ENCODE results near the gene GPR146. TPM values are rescaled to one million over a fixed set of nuclear protein-coding genes. Genes with fewer than 3 reads are reported as not detected.

GPR146 gene
- total and polyA plus RNA-seq, 2 donors (not counting 1 experiment from before 2014, with no cell fraction given), result 2.2 to 3.3 TPM

- Histone ChIP-seq H3K9me3 (ENCODE audit: control insufficient read depth, insufficient read depth, low read depth, low read length) (no peaks in the 10 kb centered on the region), H3K4me1 (ENCODE audit: control insufficient read depth, extremely low read depth, insufficient read depth, low read length) (no peaks in the 10 kb centered on the region), H3K9ac (ENCODE audit: insufficient read depth, low read length) (no peak overlapping the region), H3K4me2 (ENCODE audit: extremely low read depth, insufficient read depth, low read length) (no peak overlapping the region), H2AFZ (ENCODE audit: low read length) (no peak overlapping the region), H3K36me3 (ENCODE audit: control insufficient read depth, insufficient read depth, low read length) (no peaks in the 10 kb centered on the region), H3K4me3 (replicated peaks in 1 of 4; ENCODE audit: control extremely low read depth in 1 of 4, insufficient read depth in 1 of 4, low read depth in 3 of 4, low read length in 4 of 4) (no peak overlapping the region), H3K27me3 (ENCODE audit: control insufficient read depth, insufficient read depth, low read length) (no peaks in the 10 kb centered on the region), H4K20me1 (ENCODE audit: control insufficient read depth, extremely low read depth, insufficient read depth, low read length) (no peaks in the 10 kb centered on the region), H3K79me2 (ENCODE audit: control insufficient read depth, insufficient read depth, low read length) (no peaks in the 10 kb centered on the region), H3K27ac (ENCODE audit: insufficient read depth, low read length) (no peak overlapping the region)
- DNase-seq (ENCODE audit: low read depth in 2 of 2), result no peak
- TF ChIP-seq CTCF (conservative IDR thresholded peaks at IDR 0.05 in 1 of 2, IDR thresholded peaks at IDR 0.05 in 1 of 2; ENCODE audit: low read depth in 1 of 2, low read length in 2 of 2) (no peak), EZH2 (IDR thresholded peaks at IDR 0.05; ENCODE audit: low read length, missing control alignments) (no peak)
These were observed 56.7 kb downstream of the GPR146 start for GRCh38 chr7:1100834-1101562.

- no peaks in the 10 kb centered on the region for H3K79me2 ChIP-seq (ENCODE audit: control insufficient read depth, insufficient read depth, low read length)
- no peaks in the 10 kb centered on the region for H3K27me3 ChIP-seq (ENCODE audit: control insufficient read depth, insufficient read depth, low read length)
- DNase-seq (ENCODE audit: low read depth in 2 of 2), result peak in 1 of 2 donors; percentile 73
- H3K4me3 ChIP-seq (replicated peaks in 1 of 4; ENCODE audit: control extremely low read depth in 1 of 4, insufficient read depth in 1 of 4, low read depth in 3 of 4, low read length in 4 of 4), result no peak overlapping the region
- H4K20me1 ChIP-seq (ENCODE audit: control insufficient read depth, extremely low read depth, insufficient read depth, low read length), result no peaks in the 10 kb centered on the region
- no peaks in the 10 kb centered on the region for H3K36me3 ChIP-seq (ENCODE audit: control insufficient read depth, insufficient read depth, low read length)
- no peak overlapping the region for H2AFZ ChIP-seq (ENCODE audit: low read length)
- TF ChIP-seq EZH2 (IDR thresholded peaks at IDR 0.05; ENCODE audit: low read length, missing control alignments), result no peak
- no peak for TF ChIP-seq CTCF (conservative IDR thresholded peaks at IDR 0.05 in 1 of 2, IDR thresholded peaks at IDR 0.05 in 1 of 2; ENCODE audit: low read depth in 1 of 2, low read length in 2 of 2)
- no peak overlapping the region for H3K27ac ChIP-seq (ENCODE audit: insufficient read depth, low read length)
- no peak overlapping the region for H3K4me2 ChIP-seq (ENCODE audit: extremely low read depth, insufficient read depth, low read length)
- no peaks in the 10 kb centered on the region for H3K9me3 ChIP-seq (ENCODE audit: control insufficient read depth, insufficient read depth, low read depth, low read length)
- H3K9ac ChIP-seq (ENCODE audit: insufficient read depth, low read length), result no peak overlapping the region
- H3K4me1 ChIP-seq (ENCODE audit: control insufficient read depth, extremely low read depth, insufficient read depth, low read length), result no peaks in the 10 kb centered on the region
These were observed 57.5 kb downstream of the GPR146 start for GRCh38 chr7:1101563-1102431.

- no peak overlapping the region for H3K9ac ChIP-seq (ENCODE audit: insufficient read depth, low read length)
- no peak for TF ChIP-seq EZH2 (IDR thresholded peaks at IDR 0.05; ENCODE audit: low read length, missing control alignments)
- no peak for TF ChIP-seq CTCF (conservative IDR thresholded peaks at IDR 0.05 in 1 of 2, IDR thresholded peaks at IDR 0.05 in 1 of 2; ENCODE audit: low read depth in 1 of 2, low read length in 2 of 2)
- H3K9me3 ChIP-seq (ENCODE audit: control insufficient read depth, insufficient read depth, low read depth, low read length), result no peaks in the 10 kb centered on the region
- H3K4me1 ChIP-seq (ENCODE audit: control insufficient read depth, extremely low read depth, insufficient read depth, low read length), result no peaks in the 10 kb centered on the region
- no peaks in the 10 kb centered on the region for H3K36me3 ChIP-seq (ENCODE audit: control insufficient read depth, insufficient read depth, low read length)
- H3K27me3 ChIP-seq (ENCODE audit: control insufficient read depth, insufficient read depth, low read length), result no peaks in the 10 kb centered on the region
- no peak overlapping the region for H3K27ac ChIP-seq (ENCODE audit: insufficient read depth, low read length)
- H2AFZ ChIP-seq (ENCODE audit: low read length), result no peak overlapping the region
- H3K79me2 ChIP-seq (ENCODE audit: control insufficient read depth, insufficient read depth, low read length), result no peaks in the 10 kb centered on the region
- H3K4me3 ChIP-seq (replicated peaks in 1 of 4; ENCODE audit: control extremely low read depth in 1 of 4, insufficient read depth in 1 of 4, low read depth in 3 of 4, low read length in 4 of 4), result no peak overlapping the region
- DNase-seq (ENCODE audit: low read depth in 2 of 2), result no peak
- H3K4me2 ChIP-seq (ENCODE audit: extremely low read depth, insufficient read depth, low read length), result no peak overlapping the region
- H4K20me1 ChIP-seq (ENCODE audit: control insufficient read depth, extremely low read depth, insufficient read depth, low read length), result no peaks in the 10 kb centered on the region
These were observed 58.9 kb downstream of the GPR146 start for GRCh38 chr7:1103009-1103788.
